ENCODE measurements around the gene SHROOM4. TPM values are rescaled to one million over a fixed set of nuclear protein-coding genes. Genes with fewer than 3 reads are reported as not detected.

The SHROOM4 gene
- total RNA-seq, 1 donor from 2014 or later, result 7.0 TPM

- TF ChIP-seq CTCF (IDR thresholded peaks at IDR 0.05; ENCODE audit: insufficient read depth, low read depth, low read length) (no peak), EZH2 (IDR thresholded peaks at IDR 0.05; ENCODE audit: insufficient read depth, low read length) (no peak)
- Histone ChIP-seq H3K27me3 (ENCODE audit: insufficient read depth, low read length) (no peaks in the 10 kb centered on the region), H4K20me1 (ENCODE audit: insufficient read depth, low read length) (no peaks in the 10 kb centered on the region), H3K9ac (ENCODE audit: low read length) (no peak overlapping the region), H3K9me3 (ENCODE audit: insufficient read depth, low read depth, low read length) (no peaks in the 10 kb centered on the region), H3K4me1 (ENCODE audit: insufficient read depth, low read length) (no peaks in the 10 kb centered on the region), H3K4me2 (ENCODE audit: low read length) (no peak overlapping the region), H3K27ac (ENCODE audit: low read depth, low read length) (no peak overlapping the region), H3K4me3 (ENCODE audit: insufficient read depth, low read depth, low read length) (no peak overlapping the region), H3K36me3 (ENCODE audit: insufficient read depth, low read length) (no peaks in the 10 kb centered on the region), H3K79me2 (ENCODE audit: insufficient read depth, low read length) (no peaks in the 10 kb centered on the region), H2AFZ (ENCODE audit: low read depth, low read length) (no peak overlapping the region)
- FAIRE-seq (peak; percentile 94), DNase-seq (ENCODE audit: low read depth) (no peak)
- no peak overlapping the region for H3K27ac Mint-ChIP-seq (ENCODE audit: unreplicated experiment)
- no peak overlapping the region for H3K4me3 Mint-ChIP-seq (ENCODE audit: unreplicated experiment)
- no peaks in the 10 kb centered on the region for H3K9me3 Mint-ChIP-seq (ENCODE audit: unreplicated experiment)
- peaks cover 2% of the 10 kb centered on the region for H3K4me1 Mint-ChIP-seq (ENCODE audit: low read depth, unreplicated experiment)
- no peaks in the 10 kb centered on the region for H3K36me3 Mint-ChIP-seq (ENCODE audit: low read depth, unreplicated experiment)
- H3K27me3 Mint-ChIP-seq (ENCODE audit: low read depth, unreplicated experiment), result no peaks in the 10 kb centered on the region
These were observed 196.8 kb downstream of the SHROOM4 start for GRCh38 chrX:50617183-50617582.

DNA sequence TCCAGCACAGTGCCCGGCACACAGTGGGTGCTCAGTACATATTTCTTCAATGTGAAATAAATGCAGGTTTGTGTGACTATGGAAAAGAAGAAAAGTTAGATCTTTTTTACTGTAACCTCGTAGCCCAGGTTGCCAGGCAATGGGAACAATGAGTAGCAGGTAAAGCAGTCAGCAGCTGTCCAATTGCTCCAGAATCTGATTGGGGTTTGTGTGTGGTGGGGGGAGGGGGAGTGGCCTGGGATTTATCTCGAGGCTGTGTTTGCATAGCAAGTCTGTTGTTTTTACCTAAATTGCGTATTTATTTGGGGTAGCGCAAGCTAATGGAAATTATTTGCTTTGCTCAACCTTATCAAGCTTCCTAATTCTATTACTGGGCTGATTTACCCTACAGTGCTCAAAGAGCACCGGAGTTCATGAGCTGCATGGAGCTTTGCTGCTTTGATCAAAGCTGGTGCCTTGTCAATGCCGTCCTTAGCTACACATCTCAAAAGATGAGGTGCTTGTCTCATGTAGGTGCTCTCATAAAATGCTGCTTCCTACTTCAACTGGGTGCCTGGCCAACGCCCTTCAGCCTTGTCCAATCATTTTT, 198.3 kb downstream of the SHROOM4 start:
- no peaks in the 10 kb centered on the region for H3K79me2 ChIP-seq (ENCODE audit: insufficient read depth, low read length)
- FAIRE-seq (peak; percentile 60), DNase-seq (ENCODE audit: low read depth) (no peak)
- Mint-ChIP-seq H3K4me1 (ENCODE audit: low read depth, unreplicated experiment) (peaks cover 2% of the 10 kb centered on the region), H3K4me3 (ENCODE audit: unreplicated experiment) (no peak overlapping the region), H3K36me3 (ENCODE audit: low read depth, unreplicated experiment) (no peaks in the 10 kb centered on the region), H3K9me3 (ENCODE audit: unreplicated experiment) (no peaks in the 10 kb centered on the region), H3K27ac (ENCODE audit: unreplicated experiment) (no peak overlapping the region), H3K27me3 (ENCODE audit: low read depth, unreplicated experiment) (no peaks in the 10 kb centered on the region)
- TF ChIP-seq EZH2 (IDR thresholded peaks at IDR 0.05; ENCODE audit: insufficient read depth, low read length) (no peak), CTCF (IDR thresholded peaks at IDR 0.05; ENCODE audit: insufficient read depth, low read depth, low read length) (no peak)
- H3K4me2 ChIP-seq (ENCODE audit: low read length), result no peak overlapping the region
- H3K27ac ChIP-seq (ENCODE audit: low read depth, low read length), result no peak overlapping the region
- no peak overlapping the region for H2AFZ ChIP-seq (ENCODE audit: low read depth, low read length)
- H3K36me3 ChIP-seq (ENCODE audit: insufficient read depth, low read length), result no peaks in the 10 kb centered on the region
- H3K4me1 ChIP-seq (ENCODE audit: insufficient read depth, low read length), result no peaks in the 10 kb centered on the region
- no peak overlapping the region for H3K9ac ChIP-seq (ENCODE audit: low read length)
- H4K20me1 ChIP-seq (ENCODE audit: insufficient read depth, low read length), result no peaks in the 10 kb centered on the region
- no peaks in the 10 kb centered on the region for H3K27me3 ChIP-seq (ENCODE audit: insufficient read depth, low read length)
- no peak overlapping the region for H3K4me3 ChIP-seq (ENCODE audit: insufficient read depth, low read depth, low read length)
- no peaks in the 10 kb centered on the region for H3K9me3 ChIP-seq (ENCODE audit: insufficient read depth, low read depth, low read length)

DNA sequence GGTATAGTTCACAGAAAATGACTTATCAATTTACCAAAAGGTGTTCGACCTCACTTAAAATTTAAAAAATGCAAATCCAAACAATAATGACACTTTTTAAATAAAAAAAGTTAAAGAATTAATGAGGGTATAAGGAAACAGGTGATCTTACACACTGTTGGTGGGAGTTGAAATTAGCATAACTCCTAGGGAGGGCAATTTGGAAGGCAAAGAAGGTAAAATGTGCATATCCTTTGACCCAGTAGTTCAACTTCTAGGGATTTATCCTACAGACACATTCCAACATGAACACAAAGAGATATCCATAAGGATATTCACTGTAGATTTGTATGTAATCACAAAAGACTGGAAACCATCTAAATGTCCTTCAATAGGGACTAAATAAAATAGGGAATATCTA, 199.5 kb downstream of the SHROOM4 start:
- no peaks in the 10 kb centered on the region for H3K79me2 ChIP-seq (ENCODE audit: insufficient read depth, low read length)
- Mint-ChIP-seq H3K9me3 (ENCODE audit: unreplicated experiment) (no peaks in the 10 kb centered on the region), H3K4me1 (ENCODE audit: low read depth, unreplicated experiment) (peaks cover 4% of the 10 kb centered on the region), H3K4me3 (ENCODE audit: unreplicated experiment) (no peak overlapping the region), H3K27ac (ENCODE audit: unreplicated experiment) (no peak overlapping the region), H3K27me3 (ENCODE audit: low read depth, unreplicated experiment) (no peaks in the 10 kb centered on the region), H3K36me3 (ENCODE audit: low read depth, unreplicated experiment) (no peaks in the 10 kb centered on the region)
- no peak overlapping the region for H3K4me3 ChIP-seq (ENCODE audit: insufficient read depth, low read depth, low read length)
- no peaks in the 10 kb centered on the region for H3K4me1 ChIP-seq (ENCODE audit: insufficient read depth, low read length)
- no peak overlapping the region for H3K9ac ChIP-seq (ENCODE audit: low read length)
- H3K36me3 ChIP-seq (ENCODE audit: insufficient read depth, low read length), result no peaks in the 10 kb centered on the region
- no peak overlapping the region for H3K4me2 ChIP-seq (ENCODE audit: low read length)
- H3K9me3 ChIP-seq (ENCODE audit: insufficient read depth, low read depth, low read length), result no peaks in the 10 kb centered on the region
- peak; percentile 68 for FAIRE-seq
- TF ChIP-seq EZH2 (IDR thresholded peaks at IDR 0.05; ENCODE audit: insufficient read depth, low read length) (no peak), CTCF (IDR thresholded peaks at IDR 0.05; ENCODE audit: insufficient read depth, low read depth, low read length) (no peak)
- H3K27ac ChIP-seq (ENCODE audit: low read depth, low read length), result no peak overlapping the region
- H3K27me3 ChIP-seq (ENCODE audit: insufficient read depth, low read length), result no peaks in the 10 kb centered on the region
- no peak overlapping the region for H2AFZ ChIP-seq (ENCODE audit: low read depth, low read length)
- no peak for DNase-seq (ENCODE audit: low read depth)
- H4K20me1 ChIP-seq (ENCODE audit: insufficient read depth, low read length), result no peaks in the 10 kb centered on the region

Data from astrocyte (in vitro differentiated cells and primary cell).